Measurements from ENCODE around the gene TMEM126A. TPM values are rescaled to one million over a fixed set of nuclear protein-coding genes. Genes with fewer than 3 reads are reported as not detected.

TMEM126A gene
- total and polyA plus RNA-seq, 7 experiments from 2014 or later, result 17.8 to 68.0 (median 20.5) TPM

DNA sequence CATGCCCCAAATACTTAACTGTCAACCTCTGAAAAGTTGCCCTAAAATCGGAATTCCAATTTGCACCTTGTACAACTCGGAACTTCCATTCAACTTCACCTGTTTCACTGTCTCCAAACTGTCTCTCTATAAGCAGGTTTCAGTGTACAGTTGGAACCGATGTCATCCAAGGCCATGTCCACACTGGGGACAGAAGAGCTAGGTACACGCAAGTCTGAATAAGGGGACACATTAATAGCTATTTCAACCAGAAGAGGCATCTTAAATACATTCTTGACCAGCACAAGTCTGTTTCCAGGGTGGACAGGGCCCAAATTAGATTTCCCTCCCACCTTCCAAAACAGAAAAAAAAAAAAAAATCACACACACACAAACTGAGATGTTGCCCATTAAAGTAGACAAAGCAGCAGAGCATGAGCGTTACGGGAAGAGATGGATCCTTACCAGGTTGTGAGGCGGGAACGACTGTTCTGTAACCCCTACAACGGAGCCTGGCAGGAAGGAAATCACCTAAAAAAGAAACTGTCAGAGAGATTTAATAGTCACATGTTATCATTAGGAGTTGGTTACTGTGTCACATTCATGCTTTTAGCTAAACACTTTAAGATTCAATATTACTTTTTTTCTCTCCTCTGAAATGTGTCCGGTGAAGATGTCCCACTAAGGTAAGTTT is 15.4 kb downstream of the TMEM126A start:
- H3K36me3 Mint-ChIP-seq, result peaks cover 3 to 32% (median 9%) of the 10 kb centered on the region in 5 donors

DNA sequence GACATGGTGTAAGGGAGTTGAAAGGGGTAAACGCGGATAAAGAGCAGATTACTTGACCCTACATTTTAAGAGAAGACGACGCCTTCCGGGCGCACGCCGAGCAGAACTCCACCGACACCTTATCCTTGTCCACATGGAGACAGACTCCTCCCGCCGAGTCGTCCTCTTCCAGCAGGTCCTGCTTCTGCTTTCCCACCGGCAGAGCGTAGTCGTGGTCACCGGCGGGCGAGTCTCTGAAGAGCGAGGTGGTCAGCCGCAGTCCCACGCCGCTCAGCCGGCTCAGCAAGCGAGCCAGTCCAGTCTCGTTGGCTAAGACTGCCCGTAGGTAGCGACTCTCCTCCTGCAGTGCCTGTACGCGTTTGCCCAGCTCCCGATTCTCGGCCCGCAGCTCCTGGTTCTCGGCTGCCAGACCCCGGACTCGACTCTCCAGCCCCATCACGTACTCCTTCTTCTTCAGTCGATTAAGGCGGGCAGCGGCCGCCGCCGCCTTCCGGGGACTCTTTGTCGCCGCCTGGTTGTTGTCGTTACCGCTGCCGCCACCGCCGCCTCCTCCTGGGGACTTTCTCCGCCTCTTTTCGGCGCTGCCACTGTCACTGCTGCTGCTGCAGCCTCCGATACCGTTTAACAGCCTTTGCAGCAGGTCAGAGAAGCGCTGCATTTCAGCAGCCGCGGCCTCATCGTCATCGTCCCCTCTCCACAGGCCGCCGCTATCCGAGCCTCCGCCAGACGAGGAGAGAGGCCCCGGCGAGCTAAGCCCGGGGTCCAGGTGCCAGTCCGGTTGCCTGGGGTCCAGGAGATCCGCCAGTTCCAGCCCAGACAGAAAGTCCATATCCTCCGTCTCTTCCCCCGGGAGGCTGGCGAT is 16.2 kb downstream of the TMEM126A start:
- Mint-ChIP-seq H3K4me3 (peak overlapping the region; percentile 93 to 100 (median 99)), H3K27me3 (no peaks in the 10 kb centered on the region), H3K9me3 (peaks cover 0 to 1% (median 0%) of the 10 kb centered on the region in 11 donors), H3K4me1 (peaks cover 35 to 64% (median 46%) of the 10 kb centered on the region in 7 donors), H3K36me3 (peaks cover 3 to 30% (median 9%) of the 10 kb centered on the region in 5 donors), H3K27ac (peak overlapping the region; percentile 96 to 100 (median 99))
- CTCF ChIA-PET, result interaction anchor here (1.5 to 2.2 kb wide), 2 partner anchors 14 to 16 kb away, joined by 6 read pairs; partner anchors contain the start of gene TMEM126A
- intact Hi-C loops (cut with micrococcal nuclease), result loop anchor here (1.0 to 10.0 kb wide), 14 partner anchors 17 to 939 kb away; partner anchors contain the start of genes HIKESHI (in 2 of the 2), PICALM (in 2 of the 2), TMEM126A (in 2 of the 2) and TMEM126B (in 2 of the 2)
- peak overlapping the region; percentile 97 for H3K4me3 ChIP-seq (ENCODE audit: low read length)
- DNase-seq (peak; percentile 75 to 93 (median 89)), ATAC-seq (peak; percentile 89)
- H3K27ac ChIP-seq (ENCODE audit: low read depth, low read length), result peak overlapping the region; percentile 99
- POLR2A ChIA-PET, result interaction anchor here (0.9 to 11.9 kb wide), 19 partner anchors 8 to 581 kb away, joined by 3 to 207 read pairs (median 4); partner anchors contain the start of genes CCDC83, DLG2, EED and TMEM126A
- no peaks in the 10 kb centered on the region for H3K9me3 ChIP-seq (ENCODE audit: control insufficient read depth in 2 of 3, low read length in 3 of 3)
- H3K27me3 ChIP-seq (ENCODE audit: control insufficient read depth in 2 of 2, insufficient read depth in 2 of 2, low read length in 2 of 2), result no peaks in the 10 kb centered on the region
- H3K36me3 ChIP-seq (ENCODE audit: control insufficient read depth in 2 of 3, insufficient read depth in 3 of 3, low read length in 3 of 3), result peaks cover 0 to 10% (median 7%) of the 10 kb centered on the region in 3 experiments
- H3K4me1 ChIP-seq (ENCODE audit: control insufficient read depth in 2 of 2, insufficient read depth in 2 of 2, low read length in 2 of 2), result peaks cover 20 to 39% of the 10 kb centered on the region in 2 donors

More for the DNA sequence above, 15.4 kb downstream of the TMEM126A start:
- Histone ChIP-seq H3K27ac (ENCODE audit: low read depth, low read length) (peak overlapping the region; percentile 99), H3K9me3 (ENCODE audit: control insufficient read depth in 2 of 3, low read length in 3 of 3) (no peaks in the 10 kb centered on the region), H3K36me3 (ENCODE audit: control insufficient read depth in 2 of 3, insufficient read depth in 3 of 3, low read length in 3 of 3) (peaks cover 0 to 15% (median 7%) of the 10 kb centered on the region in 3 experiments), H3K4me3 (ENCODE audit: low read length) (peak overlapping the region; percentile 97), H3K27me3 (ENCODE audit: control insufficient read depth in 2 of 2, insufficient read depth in 2 of 2, low read length in 2 of 2) (no peaks in the 10 kb centered on the region), H3K4me1 (ENCODE audit: control insufficient read depth in 2 of 2, insufficient read depth in 2 of 2, low read length in 2 of 2) (peaks cover 20 to 39% of the 10 kb centered on the region in 2 donors)
- Mint-ChIP-seq H3K27me3 (no peaks in the 10 kb centered on the region), H3K4me1 (peaks cover 37 to 72% (median 52%) of the 10 kb centered on the region in 7 donors), H3K4me3 (peak overlapping the region; percentile 93 to 100 (median 99)), H3K9me3 (peaks cover 0 to 1% (median 0%) of the 10 kb centered on the region in 11 donors), H3K27ac (peak overlapping the region; percentile 96 to 100 (median 99))
- ATAC-seq (no peak), DNase-seq (peak in 6 of 9 donors; percentile 14 to 27 (median 24))
- ChIA-PET CTCF (interaction anchor here (1.5 to 2.2 kb wide), 2 partner anchors 13 to 15 kb away, joined by 6 read pairs; partner anchors contain the start of gene TMEM126A), POLR2A (interaction anchor here (1.1 to 11.9 kb wide), 9 partner anchors 14 to 146 kb away, joined by 3 to 207 read pairs (median 4); partner anchors contain the start of genes DLG2, TMEM126A and TMEM126B)
- intact Hi-C loops (cut with micrococcal nuclease), result loop anchor here in 1 of 2 donors (10.0 kb wide), 1 partner anchor 938 kb away; no protein-coding TSS in a partner anchor

DNA sequence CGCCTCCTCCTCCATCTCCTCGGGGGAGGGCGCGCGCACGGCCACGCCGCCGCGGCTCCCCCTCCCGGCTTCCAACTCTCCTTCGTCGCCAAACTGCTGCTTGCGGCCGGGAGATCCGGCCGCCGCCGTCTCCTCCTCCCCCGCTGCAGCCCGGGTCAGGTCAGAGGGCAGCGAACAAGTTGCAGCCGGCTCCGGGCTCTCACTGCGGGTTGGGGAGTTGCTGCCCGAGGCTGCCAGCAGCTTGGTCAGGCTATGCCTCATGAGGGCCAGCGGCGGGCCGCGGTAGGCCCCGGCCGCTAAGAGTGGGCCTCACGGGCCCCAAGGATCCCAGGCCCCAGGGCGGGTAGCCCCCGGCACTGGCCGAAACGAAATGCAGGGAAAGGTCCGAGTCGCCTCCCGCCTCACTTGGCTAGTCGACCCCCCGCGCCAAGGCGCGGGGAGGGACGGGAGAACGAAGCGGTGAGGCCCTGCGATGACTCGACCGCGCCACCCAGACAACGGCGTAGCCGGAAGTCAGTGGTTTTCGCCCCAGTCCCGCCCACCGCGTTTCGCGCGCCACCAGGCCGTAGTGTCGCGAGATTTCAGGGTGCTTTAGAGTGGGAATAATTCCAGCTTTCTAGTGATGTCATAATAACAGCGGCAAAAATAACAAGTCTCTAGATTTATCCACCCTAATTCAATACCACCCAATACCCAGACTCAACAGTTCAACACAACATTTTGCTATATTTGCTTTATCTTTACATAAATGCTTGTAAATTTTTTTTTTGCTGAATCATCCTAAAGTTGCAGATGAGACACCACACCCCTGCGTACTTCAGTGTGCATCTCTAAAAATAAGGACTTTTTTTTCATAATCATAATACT is 17.1 kb downstream of the TMEM126A start, which contains the start of gene CREBZF:
CREBZF (minus strand) TSS at position 515 of the 867 bp plus-strand sequence; CDS start at position 261, 254 bp downstream.
- H3K27ac Mint-ChIP-seq, result peak within 1 kb of the TSS; percentile 96 to 100 (median 99)
- H3K27ac ChIP-seq (ENCODE audit: low read depth, low read length), result peak within 1 kb of the TSS; percentile 99
- H3K4me3 Mint-ChIP-seq, result peak within 1 kb of the TSS; percentile 93 to 100 (median 99)
- H3K36me3 ChIP-seq (ENCODE audit: control insufficient read depth in 2 of 3, insufficient read depth in 3 of 3, low read length in 3 of 3), result peaks cover 0 to 8% (median 7%) of the 10 kb centered on the region in 3 experiments
- POLR2A ChIA-PET, result interaction anchor here (0.6 to 11.9 kb wide), 27 partner anchors 9 to 580 kb away, joined by 3 to 207 read pairs (median 4); partner anchors contain the start of genes CCDC83, DLG2, EED and TMEM126A
- peaks cover 19 to 31% of the 10 kb centered on the region in 2 donors for H3K4me1 ChIP-seq (ENCODE audit: control insufficient read depth in 2 of 2, insufficient read depth in 2 of 2, low read length in 2 of 2)
- peaks cover 0 to 5% (median 0%) of the 10 kb centered on the region in 5 donors for H3K27me3 Mint-ChIP-seq
- H3K27me3 ChIP-seq (ENCODE audit: control insufficient read depth in 2 of 2, insufficient read depth in 2 of 2, low read length in 2 of 2), result no peaks in the 10 kb centered on the region
- peaks cover 0 to 1% (median 0%) of the 10 kb centered on the region in 11 donors for H3K9me3 Mint-ChIP-seq
- DNase-seq (peak; percentile 83 to 96 (median 92)), ATAC-seq (peak; percentile 85)
- peaks cover 29 to 55% (median 39%) of the 10 kb centered on the region in 7 donors for H3K4me1 Mint-ChIP-seq
- CTCF ChIA-PET, result interaction anchor here (1.0 to 2.2 kb wide), 3 partner anchors 15 to 34 kb away, joined by 3 to 6 read pairs (median 6); partner anchors contain the start of gene TMEM126A
- H3K4me3 ChIP-seq (ENCODE audit: low read length), result peak within 1 kb of the TSS; percentile 97
- intact Hi-C loops (cut with micrococcal nuclease), result loop anchor here (1.0 to 10.0 kb wide), 15 partner anchors 17 to 940 kb away; partner anchors contain the start of genes EED (in 2 of the 2), HIKESHI (in 2 of the 2), PICALM (in 2 of the 2) and TMEM126A (in 2 of the 2)
- H3K9me3 ChIP-seq (ENCODE audit: control insufficient read depth in 2 of 3, low read length in 3 of 3), result no peaks in the 10 kb centered on the region
- peaks cover 3 to 26% (median 9%) of the 10 kb centered on the region in 5 donors for H3K36me3 Mint-ChIP-seq

DNA sequence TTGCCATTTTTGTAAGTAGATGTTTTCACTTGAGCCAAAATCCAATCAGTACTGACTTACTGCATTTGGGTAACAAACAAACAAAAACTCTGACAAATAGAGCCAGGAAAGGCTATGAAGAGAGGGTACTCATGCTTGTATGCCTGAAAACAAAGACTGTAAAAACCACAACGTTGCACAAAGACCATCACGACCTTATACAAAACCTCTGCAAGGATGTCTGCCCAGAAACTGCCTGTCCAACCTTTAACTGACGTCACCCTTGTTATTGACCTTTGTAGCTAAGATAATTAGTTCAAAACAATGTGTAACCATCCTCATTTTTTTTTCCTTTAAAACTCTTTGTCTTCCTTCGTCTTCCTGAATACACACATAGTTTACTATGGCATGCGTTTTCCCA is 18.0 kb downstream of the TMEM126A start:
- ATAC-seq, result no peak
- Histone ChIP-seq H3K4me1 (ENCODE audit: control insufficient read depth in 2 of 2, insufficient read depth in 2 of 2, low read length in 2 of 2) (peaks cover 13 to 24% of the 10 kb centered on the region in 2 donors), H3K4me3 (ENCODE audit: low read length) (no peak overlapping the region), H3K27ac (ENCODE audit: low read depth, low read length) (peak overlapping the region; percentile 99), H3K36me3 (ENCODE audit: control insufficient read depth in 2 of 3, insufficient read depth in 3 of 3, low read length in 3 of 3) (peaks cover 0 to 8% (median under 1%) of the 10 kb centered on the region in 3 experiments), H3K9me3 (ENCODE audit: control insufficient read depth in 2 of 3, low read length in 3 of 3) (no peaks in the 10 kb centered on the region), H3K27me3 (ENCODE audit: control insufficient read depth in 2 of 2, insufficient read depth in 2 of 2, low read length in 2 of 2) (no peaks in the 10 kb centered on the region)
- Mint-ChIP-seq H3K4me1 (peaks cover 20 to 46% (median 31%) of the 10 kb centered on the region in 7 donors), H3K27ac (peak overlapping the region; percentile 68 to 100 (median 99)), H3K36me3 (peaks cover 3 to 21% (median 7%) of the 10 kb centered on the region in 5 donors), H3K4me3 (peak overlapping the region; percentile 20 to 100 (median 98)), H3K9me3 (peaks cover 0 to 1% (median 0%) of the 10 kb centered on the region in 11 donors), H3K27me3 (peaks cover 0 to 5% (median 0%) of the 10 kb centered on the region in 5 donors)
- ChIA-PET CTCF (no interaction called here), POLR2A (interaction anchor here (2.1 to 11.9 kb wide), 2 partner anchors 16 to 42 kb away, joined by 6 to 207 read pairs; partner anchors contain the start of gene TMEM126A)
- intact Hi-C loops (cut with micrococcal nuclease), result loop anchor here (1.0 to 10.0 kb wide), 6 partner anchors 17 to 941 kb away; partner anchors contain the start of gene EED (in 2 of the 2)
- no peak for DNase-seq

DNA sequence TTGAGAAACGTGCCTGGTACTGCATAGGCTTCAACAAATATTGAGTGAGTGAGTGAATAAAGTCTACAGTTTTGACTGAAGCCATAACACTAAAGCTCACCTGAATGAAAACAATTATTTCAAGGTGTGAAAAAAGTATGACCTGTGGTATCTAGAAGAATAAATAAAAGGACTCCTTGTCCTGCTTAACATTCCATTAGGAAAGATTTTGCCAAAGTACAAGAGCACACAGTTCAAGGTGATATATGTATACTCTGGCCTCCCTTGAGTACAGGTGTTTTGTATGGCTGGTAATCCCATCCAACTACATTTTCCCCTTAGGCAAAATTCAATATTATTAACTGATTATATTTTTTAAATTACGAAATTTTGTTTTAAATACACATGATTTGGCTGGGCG is 18.9 kb downstream of the TMEM126A start:
- no peak overlapping the region for H3K27ac ChIP-seq (ENCODE audit: low read depth, low read length)
- no peak for ATAC-seq
- no peaks in the 10 kb centered on the region for H3K9me3 ChIP-seq (ENCODE audit: control insufficient read depth in 2 of 3, low read length in 3 of 3)
- peaks cover 0 to 8% (median 0%) of the 10 kb centered on the region in 3 experiments for H3K36me3 ChIP-seq (ENCODE audit: control insufficient read depth in 2 of 3, insufficient read depth in 3 of 3, low read length in 3 of 3)
- H3K4me1 ChIP-seq (ENCODE audit: control insufficient read depth in 2 of 2, insufficient read depth in 2 of 2, low read length in 2 of 2), result peaks cover 6 to 16% of the 10 kb centered on the region in 2 donors
- H3K27me3 Mint-ChIP-seq, result peaks cover 0 to 5% (median 0%) of the 10 kb centered on the region in 5 donors
- no peaks in the 10 kb centered on the region for H3K27me3 ChIP-seq (ENCODE audit: control insufficient read depth in 2 of 2, insufficient read depth in 2 of 2, low read length in 2 of 2)
- peak overlapping the region in 1 of 9 donors; percentile 41 for H3K27ac Mint-ChIP-seq
- CTCF ChIA-PET, result interaction anchor here (0.7 kb wide), 1 partner anchor 556 kb away, joined by 3 read pairs; no protein-coding TSS in a partner anchor
- H3K4me3 ChIP-seq (ENCODE audit: low read length), result no peak overlapping the region
- no peak for DNase-seq
- intact Hi-C loops (cut with micrococcal nuclease), result loop anchor here in 1 of 2 donors (10.0 kb wide), 1 partner anchor 942 kb away; no protein-coding TSS in a partner anchor
- H3K4me1 Mint-ChIP-seq, result peaks cover 11 to 37% (median 22%) of the 10 kb centered on the region in 7 donors
- no peak overlapping the region for H3K4me3 Mint-ChIP-seq
- H3K9me3 Mint-ChIP-seq, result peaks cover 0 to 4% (median 0%) of the 10 kb centered on the region in 11 donors
- H3K36me3 Mint-ChIP-seq, result peaks cover 0 to 17% (median 6%) of the 10 kb centered on the region in 5 donors
- POLR2A ChIA-PET, result interaction anchor here (11.9 kb wide), 1 partner anchor 17 kb away, joined by 207 read pairs; the partner anchor contains the start of gene TMEM126A

Data from naive thymus-derived CD4-positive, alpha-beta T cell (primary cell).